Stimulated activated memory B cell treated with anti-CD40 and anti-IgM and Interleukin-4, amounts not matched to agents 10 μg/mL and 1 μg/mL and 100 μg/mL, for 72 hours (primary cell): Measurements from ENCODE around the gene PRIM2.
"Not testable (repeated sequence)": the region's sequence is repeated elsewhere in the genome, so short reads cannot be mapped to it uniquely, and the experiment has no call there.

ENCODE experiments used
- ATAC-seq: fragments of 150-1000 bp; cut with Tn5 transposase; 2 replicates; pipeline ENCODE4 v1.10.0; 2021
- H3K27ac Mint-ChIP-seq: one replicate; pipeline ENCODE4 v1.8.0; 2022; ENCODE audit warnings: mild to moderate bottlenecking, mixed read lengths
- H3K27me3 Mint-ChIP-seq: one replicate; pipeline ENCODE4 v1.8.0; 2022; ENCODE audit warnings: mixed read lengths
- H3K36me3 Mint-ChIP-seq: one replicate; pipeline ENCODE4 v1.8.0; 2022; ENCODE audit warnings: mixed read lengths
- H3K4me1 Mint-ChIP-seq: one replicate; pipeline ENCODE4 v1.8.0; 2022; ENCODE audit warnings: mixed read lengths
- H3K4me3 Mint-ChIP-seq: one replicate; pipeline ENCODE4 v1.8.0; 2022; ENCODE audit warnings: mild to moderate bottlenecking, moderate library complexity, mixed read lengths
- H3K9me3 Mint-ChIP-seq: one replicate; pipeline ENCODE4 v1.8.0; 2022; ENCODE audit warnings: mixed read lengths

Gene PRIM2

GRCh38 chr6:57371779-57372178 is 54.3 kb downstream of the PRIM2 start:
- H3K27me3 Mint-ChIP-seq, H3K4me3 Mint-ChIP-seq, H3K27ac Mint-ChIP-seq, ATAC-seq, H3K9me3 Mint-ChIP-seq, H3K4me1 Mint-ChIP-seq: not testable (repeated sequence)
- H3K36me3 Mint-ChIP-seq, result peaks cover 13% of the 10 kb centered on the region

GRCh38 chr6:57374764-57375163 is 57.3 kb downstream of the PRIM2 start:
- not testable (repeated sequence) for ATAC-seq, H3K27me3 Mint-ChIP-seq, H3K9me3 Mint-ChIP-seq, H3K27ac Mint-ChIP-seq, H3K4me3 Mint-ChIP-seq, H3K4me1 Mint-ChIP-seq
- peaks cover 23% of the 10 kb centered on the region for H3K36me3 Mint-ChIP-seq

GRCh38 chr6:57376083-57376482 is 58.7 kb downstream of the PRIM2 start:
- not testable (repeated sequence) for H3K27me3 Mint-ChIP-seq, H3K4me1 Mint-ChIP-seq, H3K9me3 Mint-ChIP-seq, H3K27ac Mint-ChIP-seq, H3K4me3 Mint-ChIP-seq, ATAC-seq
- H3K36me3 Mint-ChIP-seq, result peaks cover 34% of the 10 kb centered on the region

GRCh38 chr6:57389038-57389592 is 71.7 kb downstream of the PRIM2 start:
- H3K4me3 Mint-ChIP-seq, H3K4me1 Mint-ChIP-seq, H3K27ac Mint-ChIP-seq, ATAC-seq, H3K27me3 Mint-ChIP-seq, H3K9me3 Mint-ChIP-seq: not testable (repeated sequence)
- H3K36me3 Mint-ChIP-seq, result peaks cover 41% of the 10 kb centered on the region

- not testable (repeated sequence) for H3K27ac Mint-ChIP-seq, ATAC-seq, H3K4me3 Mint-ChIP-seq, H3K27me3 Mint-ChIP-seq, H3K9me3 Mint-ChIP-seq
- H3K36me3 Mint-ChIP-seq, result peaks cover 58% of the 10 kb centered on the region
- H3K4me1 Mint-ChIP-seq, result peaks cover 13% of the 10 kb centered on the region
Measured at GRCh38 chr6:57390818-57391217, 73.4 kb downstream of the PRIM2 start.

GRCh38 chr6:57392047-57392446 is 74.6 kb downstream of the PRIM2 start:
- not testable (repeated sequence) for ATAC-seq, H3K27ac Mint-ChIP-seq, H3K27me3 Mint-ChIP-seq, H3K4me3 Mint-ChIP-seq
- peaks cover 70% of the 10 kb centered on the region for H3K36me3 Mint-ChIP-seq
- H3K4me1 Mint-ChIP-seq, result peaks cover 14% of the 10 kb centered on the region
- peaks cover 13% of the 10 kb centered on the region for H3K9me3 Mint-ChIP-seq

- H3K27ac Mint-ChIP-seq, ATAC-seq, H3K9me3 Mint-ChIP-seq: not testable (repeated sequence)
Measured at GRCh38 chr6:57419341-57419740, 101.9 kb downstream of the PRIM2 start.

GRCh38 chr6:57421503-57421902 is 104.1 kb downstream of the PRIM2 start:
- Mint-ChIP-seq H3K27ac (no peak overlapping the region), H3K27me3 (no peaks in the 10 kb centered on the region), H3K4me1 (peaks cover 32% of the 10 kb centered on the region), H3K36me3 (peaks cover 11% of the 10 kb centered on the region), H3K4me3 (no peak overlapping the region), H3K9me3 (no peaks in the 10 kb centered on the region)
- no peak for ATAC-seq

More at GRCh38 chr6:57419341-57419740, 101.9 kb downstream of the PRIM2 start:
- H3K4me1 Mint-ChIP-seq, result peaks cover 32% of the 10 kb centered on the region
- H3K4me3 Mint-ChIP-seq, H3K27me3 Mint-ChIP-seq: not testable (repeated sequence)
- H3K36me3 Mint-ChIP-seq, result peaks cover 20% of the 10 kb centered on the region

- Mint-ChIP-seq H3K4me3 (no peak overlapping the region), H3K27ac (no peak overlapping the region), H3K4me1 (peaks cover 32% of the 10 kb centered on the region), H3K27me3 (no peaks in the 10 kb centered on the region), H3K36me3 (no peaks in the 10 kb centered on the region), H3K9me3 (no peaks in the 10 kb centered on the region)
- ATAC-seq, result no peak
Measured at GRCh38 chr6:57423468-57423867, 106.0 kb downstream of the PRIM2 start.

GRCh38 chr6:57431742-57432141 is 114.3 kb downstream of the PRIM2 start:
- H3K36me3 Mint-ChIP-seq, result peaks cover 10% of the 10 kb centered on the region
- peak overlapping the region; percentile 67 for H3K27ac Mint-ChIP-seq
- not testable (repeated sequence) for ATAC-seq, H3K4me3 Mint-ChIP-seq, H3K9me3 Mint-ChIP-seq, H3K27me3 Mint-ChIP-seq
- peaks cover 60% of the 10 kb centered on the region for H3K4me1 Mint-ChIP-seq

- Mint-ChIP-seq H3K4me3 (no peak overlapping the region), H3K27ac (peak overlapping the region; percentile 67), H3K27me3 (no peaks in the 10 kb centered on the region), H3K4me1 (peaks cover 60% of the 10 kb centered on the region), H3K36me3 (peaks cover 10% of the 10 kb centered on the region), H3K9me3 (no peaks in the 10 kb centered on the region)
- ATAC-seq, result no peak
Measured at GRCh38 chr6:57432157-57432556, 114.7 kb downstream of the PRIM2 start.

- no peaks in the 10 kb centered on the region for H3K27me3 Mint-ChIP-seq
- no peak overlapping the region for H3K4me3 Mint-ChIP-seq
- no peaks in the 10 kb centered on the region for H3K9me3 Mint-ChIP-seq
- peaks cover 10% of the 10 kb centered on the region for H3K36me3 Mint-ChIP-seq
- ATAC-seq, result no peak
- peak overlapping the region; percentile 44 for H3K27ac Mint-ChIP-seq
- peaks cover 60% of the 10 kb centered on the region for H3K4me1 Mint-ChIP-seq
Measured at GRCh38 chr6:57432919-57433684, 115.7 kb downstream of the PRIM2 start.

- Mint-ChIP-seq H3K27ac (peak overlapping the region; percentile 44), H3K4me3 (peak overlapping the region; percentile 31), H3K4me1 (peaks cover 59% of the 10 kb centered on the region)
- ATAC-seq, H3K27me3 Mint-ChIP-seq, H3K9me3 Mint-ChIP-seq, H3K36me3 Mint-ChIP-seq: not testable (repeated sequence)
Measured at GRCh38 chr6:57433790-57434189, 116.4 kb downstream of the PRIM2 start.

GRCh38 chr6:57434944-57435343 is 117.5 kb downstream of the PRIM2 start:
- no peak for ATAC-seq
- Mint-ChIP-seq H3K36me3 (peaks cover 5% of the 10 kb centered on the region), H3K4me1 (peaks cover 50% of the 10 kb centered on the region), H3K4me3 (no peak overlapping the region), H3K27me3 (no peaks in the 10 kb centered on the region), H3K9me3 (no peaks in the 10 kb centered on the region), H3K27ac (peak overlapping the region; percentile 44)

GRCh38 chr6:57435475-57436160 is 118.2 kb downstream of the PRIM2 start:
- H3K4me3 Mint-ChIP-seq, result no peak overlapping the region
- H3K4me1 Mint-ChIP-seq, result peaks cover 47% of the 10 kb centered on the region
- no peaks in the 10 kb centered on the region for H3K27me3 Mint-ChIP-seq
- no peak for ATAC-seq
- no peak overlapping the region for H3K27ac Mint-ChIP-seq
- peaks cover 5% of the 10 kb centered on the region for H3K36me3 Mint-ChIP-seq
- H3K9me3 Mint-ChIP-seq, result no peaks in the 10 kb centered on the region

- not testable (repeated sequence) for H3K27ac Mint-ChIP-seq, H3K27me3 Mint-ChIP-seq, ATAC-seq, H3K9me3 Mint-ChIP-seq, H3K4me1 Mint-ChIP-seq, H3K4me3 Mint-ChIP-seq
- H3K36me3 Mint-ChIP-seq, result peaks cover 15% of the 10 kb centered on the region
Measured at GRCh38 chr6:57440735-57441134, 123.3 kb downstream of the PRIM2 start.
